GM10847 (cell line): ENCODE measurements around the gene C2orf92.

Experiments
- POLR2A ChIP-seq: IDR thresholded peaks from 2 replicates; pipeline ENCODE4 v1.6.1; 2011; ENCODE audit not compliant: insufficient read length; ENCODE audit errors: extremely low read depth

The C2orf92 gene

GRCh38 chr2:97704989-97705388 lies 35.5 kb downstream of the C2orf92 start:
- TF ChIP-seq POLR2A, result no peak

- TF ChIP-seq POLR2A, result no peak
Observed at GRCh38 chr2:97706112-97706511, 36.6 kb downstream of the C2orf92 start.

- TF ChIP-seq POLR2A, result no peak
Observed at GRCh38 chr2:97706708-97707345, 37.3 kb downstream of the C2orf92 start.

GRCh38 chr2:97707362-97708047 lies 38.0 kb downstream of the C2orf92 start:
- TF ChIP-seq POLR2A, result no peak

GRCh38 chr2:97708048-97708380 lies 38.5 kb downstream of the C2orf92 start:
- TF ChIP-seq POLR2A, result no peak

- TF ChIP-seq POLR2A, result no peak
Observed at GRCh38 chr2:97708608-97709007, 39.1 kb downstream of the C2orf92 start.

- TF ChIP-seq POLR2A, result no peak
Observed at GRCh38 chr2:97711394-97711711, 41.8 kb downstream of the C2orf92 start.

- no peak for TF ChIP-seq POLR2A
Observed at GRCh38 chr2:97712693-97713295, 43.3 kb downstream of the C2orf92 start.

GRCh38 chr2:97713296-97714083 lies 44.0 kb downstream of the C2orf92 start, which contains the start of gene ZAP70:
ZAP70 (plus strand) TSS chr2:97713576; CDS start chr2:97724037, 10,461 bp downstream.
- TF ChIP-seq POLR2A, result no peak

GRCh38 chr2:97714084-97714949 lies 44.8 kb downstream of the C2orf92 start:
- TF ChIP-seq POLR2A, result no peak

GRCh38 chr2:97714950-97715652 lies 45.6 kb downstream of the C2orf92 start:
- TF ChIP-seq POLR2A, result no peak

GRCh38 chr2:97715951-97716694 lies 46.6 kb downstream of the C2orf92 start:
- no peak for TF ChIP-seq POLR2A
